ENCODE data around the gene TDRD10.

Gene TDRD10

GRCh38 chr1:154568157-154568815 is 66.3 kb downstream of the TDRD10 start:
- TF ChIP-seq CTCF (IDR thresholded peaks at IDR 0.05; ENCODE audit: low read depth, low read length, missing control alignments), result no peak
- no peak overlapping the region; the same call in 1 of the 2 replicates for H3K4me3 ChIP-seq (replicated peaks; ENCODE audit: low read depth, low read length)
- DNase-seq (ENCODE audit: extremely low read depth, low read depth), result no peak

DNA sequence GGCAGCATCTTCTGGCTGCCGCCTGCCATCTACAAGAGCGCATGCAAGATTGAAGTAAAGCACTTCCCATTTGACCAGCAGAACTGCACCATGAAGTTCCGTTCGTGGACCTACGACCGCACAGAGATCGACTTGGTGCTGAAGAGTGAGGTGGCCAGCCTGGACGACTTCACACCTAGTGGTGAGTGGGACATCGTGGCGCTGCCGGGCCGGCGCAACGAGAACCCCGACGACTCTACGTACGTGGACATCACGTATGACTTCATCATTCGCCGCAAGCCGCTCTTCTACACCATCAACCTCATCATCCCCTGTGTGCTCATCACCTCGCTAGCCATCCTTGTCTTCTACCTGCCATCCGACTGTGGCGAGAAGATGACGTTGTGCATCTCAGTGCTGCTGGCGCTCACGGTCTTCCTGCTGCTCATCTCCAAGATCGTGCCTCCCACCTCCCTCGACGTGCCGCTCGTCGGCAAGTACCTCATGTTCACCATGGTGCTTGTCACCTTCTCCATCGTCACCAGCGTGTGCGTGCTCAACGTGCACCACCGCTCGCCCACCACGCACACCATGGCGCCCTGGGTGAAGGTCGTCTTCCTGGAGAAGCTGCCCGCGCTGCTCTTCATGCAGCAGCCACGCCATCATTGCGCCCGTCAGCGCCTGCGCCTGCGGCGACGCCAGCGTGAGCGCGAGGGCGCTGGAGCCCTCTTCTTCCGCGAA is 69.4 kb downstream of the TDRD10 start:
- no peak for DNase-seq (ENCODE audit: extremely low read depth, low read depth)
- no peak overlapping the region for H3K4me3 ChIP-seq (replicated peaks; ENCODE audit: low read depth, low read length)
- TF ChIP-seq CTCF (IDR thresholded peaks at IDR 0.05; ENCODE audit: low read depth, low read length, missing control alignments), result no peak

DNA sequence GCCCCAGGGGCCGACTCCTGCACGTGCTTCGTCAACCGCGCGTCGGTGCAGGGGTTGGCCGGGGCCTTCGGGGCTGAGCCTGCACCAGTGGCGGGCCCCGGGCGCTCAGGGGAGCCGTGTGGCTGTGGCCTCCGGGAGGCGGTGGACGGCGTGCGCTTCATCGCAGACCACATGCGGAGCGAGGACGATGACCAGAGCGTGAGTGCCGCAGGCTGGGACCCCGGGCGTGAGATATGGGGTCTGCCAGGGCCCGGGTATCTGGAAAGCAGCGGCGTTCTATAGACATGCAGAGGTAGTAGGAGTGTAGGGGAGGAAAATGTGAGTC is 69.9 kb downstream of the TDRD10 start:
- DNase-seq (ENCODE audit: extremely low read depth, low read depth), result no peak
- H3K4me3 ChIP-seq (replicated peaks; ENCODE audit: low read depth, low read length), result no peak overlapping the region
- no peak for TF ChIP-seq CTCF (IDR thresholded peaks at IDR 0.05; ENCODE audit: low read depth, low read length, missing control alignments)

- no peak overlapping the region for H3K4me3 ChIP-seq (replicated peaks; ENCODE audit: low read depth, low read length)
- no peak for TF ChIP-seq CTCF (IDR thresholded peaks at IDR 0.05; ENCODE audit: low read depth, low read length, missing control alignments)
- DNase-seq (ENCODE audit: extremely low read depth, low read depth), result no peak
Measured at GRCh38 chr1:154572468-154573167, 70.6 kb downstream of the TDRD10 start.

DNA sequence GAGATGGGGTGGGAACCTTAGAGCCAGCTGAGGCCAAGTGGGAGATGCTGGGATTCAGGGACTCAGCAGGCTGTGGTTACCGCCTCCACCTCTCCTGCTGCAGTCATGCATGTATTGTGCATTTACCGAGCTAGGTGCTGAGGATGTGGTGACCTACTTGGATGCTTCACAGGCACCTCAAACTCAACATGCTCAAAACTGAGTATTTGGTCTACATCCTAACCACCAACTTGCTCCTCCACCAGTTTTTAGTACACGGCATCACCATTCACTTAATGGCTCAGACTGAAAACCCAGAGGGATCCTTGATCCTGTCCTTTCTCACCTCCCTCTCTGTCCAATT is 71.1 kb downstream of the TDRD10 start:
- no peak for TF ChIP-seq CTCF (IDR thresholded peaks at IDR 0.05; ENCODE audit: low read depth, low read length, missing control alignments)
- no peak overlapping the region for H3K4me3 ChIP-seq (replicated peaks; ENCODE audit: low read depth, low read length)
- no peak for DNase-seq (ENCODE audit: extremely low read depth, low read depth)

GRCh38 chr1:154574716-154575115 is 72.7 kb downstream of the TDRD10 start:
- no peak for DNase-seq (ENCODE audit: extremely low read depth, low read depth)
- no peak for TF ChIP-seq CTCF (IDR thresholded peaks at IDR 0.05; ENCODE audit: low read depth, low read length, missing control alignments)
- no peak overlapping the region for H3K4me3 ChIP-seq (replicated peaks; ENCODE audit: low read depth, low read length)
